Ascending aorta (tissue), 2 donors: ENCODE measurements around the gene M1AP. TPM values are rescaled to one million over a fixed set of nuclear protein-coding genes. Genes with fewer than 3 reads are reported as not detected.

Experiments used
- DNase-seq, 2 donors: peaks; one replicate each; pipeline ENCODE4 v3.0.0-alpha.2; 2019; ENCODE audit warnings: low spot score in 2 of 2
- H3K27ac ChIP-seq, 2 donors: fragments of 200-600 bp; sonication (generic); one replicate each; pipeline ENCODE4 v1.5.1; 2016 to 2017; ENCODE audit warnings: mild to moderate bottlenecking in 1 of 2
- H3K27me3 ChIP-seq: fragments of 200-600 bp; sonication (generic); one replicate; pipeline ENCODE4 v1.5.1; 2017
- H3K36me3 ChIP-seq, 2 donors: fragments of 200-600 bp; sonication (generic); one replicate each; pipeline ENCODE4 v1.5.1; 2016
- H3K4me1 ChIP-seq, 2 donors: fragments of 200-600 bp; sonication (generic); one replicate each; pipeline ENCODE4 v1.5.1; 2016 to 2017; ENCODE audit warnings: mild to moderate bottlenecking in 1 of 2
- H3K4me3 ChIP-seq, 2 donors: fragments of 200-600 bp; sonication (generic); one replicate each; pipeline ENCODE4 v1.5.1; 2016 to 2017; ENCODE audit warnings: mild to moderate bottlenecking in 1 of 2
- H3K9me3 ChIP-seq, 2 donors: fragments of 200-600 bp; sonication (generic); one replicate each; pipeline ENCODE4 v1.5.1; 2016
- intact Hi-C: fragments of 100-400 bp; cut with DNase I; formaldehyde crosslinking; loops from one replicate; pipeline ENCODE4 v1.15.1; 2023
- total RNA-seq: library from RNA; depleted of rRNA; stranded (reverse); fragments of >200 nt; gene quantifications from one replicate; pipeline ENCODE4 v1.1.0, GENCODE V29; 2016
- TF ChIP-seq, protein P1 (sequence below), 3 experiments: fragments of 200-600 bp in 2 of 3; fragments of 450-650 bp in 1 of 3; sonication (generic) in 2 of 3; IDR thresholded peaks; one replicate each; pipeline ENCODE4 v1.5.1; 2016 to 2019; ENCODE audit warnings: antibody characterized with exemption in 3 of 3, mild to moderate bottlenecking in 1 of 3, moderate library complexity in 1 of 3

The M1AP gene
- total RNA-seq, 1 donor from 2014 or later, result not detected

DNA sequence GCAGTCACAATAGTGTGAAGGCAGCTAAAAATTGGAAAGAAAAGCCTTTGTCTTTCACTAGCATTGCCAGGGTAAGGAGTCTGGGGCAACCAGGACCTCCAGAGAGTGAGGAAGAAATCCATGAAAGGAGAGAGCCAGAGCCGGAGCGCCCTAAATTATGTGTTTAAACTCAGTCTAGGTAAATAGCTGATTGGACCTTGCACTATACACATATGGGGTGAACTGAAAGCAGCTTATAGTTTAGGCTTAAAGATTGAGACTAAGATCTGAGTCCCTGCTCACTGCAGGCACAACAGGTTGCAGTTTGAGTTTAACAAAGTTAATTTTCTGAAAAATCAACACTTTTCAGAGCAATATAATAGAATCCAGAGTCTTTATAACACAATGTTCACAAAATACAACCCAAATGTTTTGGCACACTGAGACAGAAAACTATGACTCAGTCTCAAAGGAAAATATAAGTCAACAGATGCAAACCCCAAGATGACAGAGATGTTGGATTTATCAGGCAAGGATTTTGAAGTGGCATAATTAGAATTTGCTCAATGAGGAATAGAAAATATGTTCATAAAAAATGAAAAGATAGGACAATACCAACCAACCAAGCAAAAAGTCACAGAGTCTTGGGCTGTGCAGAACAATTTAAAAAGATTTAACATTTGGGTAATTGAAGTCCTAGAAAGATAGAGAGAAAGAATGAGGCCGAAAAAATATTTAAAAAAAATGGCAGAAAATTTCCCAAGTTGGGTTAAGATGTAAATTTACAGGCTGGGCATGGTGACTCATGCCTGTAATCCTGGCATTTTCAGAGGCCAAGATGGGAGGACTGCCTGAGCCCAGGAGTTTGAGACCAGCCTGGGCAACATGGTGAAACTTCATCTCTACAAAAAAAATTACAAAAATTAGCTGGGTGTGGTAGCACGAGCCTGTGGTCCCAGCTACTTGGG lies 54.0 kb downstream of the M1AP start:
- Histone ChIP-seq H3K4me1 (no peaks in the 10 kb centered on the region), H3K27ac (no peak overlapping the region), H3K27me3 (peaks cover 5% of the 10 kb centered on the region), H3K36me3 (no peaks in the 10 kb centered on the region), H3K9me3 (no peaks in the 10 kb centered on the region), H3K4me3 (no peak overlapping the region)
- DNase-seq, result no peak
- intact Hi-C loops, result no loop called here
- TF ChIP-seq, protein P1, sequence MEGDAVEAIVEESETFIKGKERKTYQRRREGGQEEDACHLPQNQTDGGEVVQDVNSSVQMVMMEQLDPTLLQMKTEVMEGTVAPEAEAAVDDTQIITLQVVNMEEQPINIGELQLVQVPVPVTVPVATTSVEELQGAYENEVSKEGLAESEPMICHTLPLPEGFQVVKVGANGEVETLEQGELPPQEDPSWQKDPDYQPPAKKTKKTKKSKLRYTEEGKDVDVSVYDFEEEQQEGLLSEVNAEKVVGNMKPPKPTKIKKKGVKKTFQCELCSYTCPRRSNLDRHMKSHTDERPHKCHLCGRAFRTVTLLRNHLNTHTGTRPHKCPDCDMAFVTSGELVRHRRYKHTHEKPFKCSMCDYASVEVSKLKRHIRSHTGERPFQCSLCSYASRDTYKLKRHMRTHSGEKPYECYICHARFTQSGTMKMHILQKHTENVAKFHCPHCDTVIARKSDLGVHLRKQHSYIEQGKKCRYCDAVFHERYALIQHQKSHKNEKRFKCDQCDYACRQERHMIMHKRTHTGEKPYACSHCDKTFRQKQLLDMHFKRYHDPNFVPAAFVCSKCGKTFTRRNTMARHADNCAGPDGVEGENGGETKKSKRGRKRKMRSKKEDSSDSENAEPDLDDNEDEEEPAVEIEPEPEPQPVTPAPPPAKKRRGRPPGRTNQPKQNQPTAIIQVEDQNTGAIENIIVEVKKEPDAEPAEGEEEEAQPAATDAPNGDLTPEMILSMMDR (IDR thresholded peaks at IDR 0.05), result no peak

DNA sequence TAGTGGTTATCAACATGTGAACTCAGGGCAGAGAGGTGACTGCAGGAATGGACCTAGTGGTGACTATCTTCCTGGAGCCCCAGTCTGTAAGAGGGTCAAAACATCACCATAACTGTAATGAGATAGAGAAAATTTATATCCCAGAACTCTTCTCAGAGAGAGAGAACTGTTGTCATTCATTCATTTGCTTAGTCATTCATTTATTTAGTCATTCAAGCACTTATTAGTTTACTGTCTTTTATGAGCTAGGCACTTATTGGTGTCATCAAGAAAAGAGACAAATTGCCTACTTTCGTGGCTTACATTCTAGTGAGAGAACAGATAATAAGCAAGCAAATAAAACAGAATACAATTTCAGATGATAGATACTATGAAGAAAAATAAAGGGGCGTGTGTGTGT lies 59.5 kb downstream of the M1AP start:
- Histone ChIP-seq H3K9me3 (no peaks in the 10 kb centered on the region), H3K27ac (no peak overlapping the region), H3K27me3 (no peaks in the 10 kb centered on the region), H3K36me3 (no peaks in the 10 kb centered on the region), H3K4me1 (peaks cover 0 to 13% of the 10 kb centered on the region in 2 donors), H3K4me3 (no peak overlapping the region)
- intact Hi-C loops, result no loop called here
- no peak for DNase-seq
- TF ChIP-seq, protein P1 (IDR thresholded peaks at IDR 0.05), result no peak

DNA sequence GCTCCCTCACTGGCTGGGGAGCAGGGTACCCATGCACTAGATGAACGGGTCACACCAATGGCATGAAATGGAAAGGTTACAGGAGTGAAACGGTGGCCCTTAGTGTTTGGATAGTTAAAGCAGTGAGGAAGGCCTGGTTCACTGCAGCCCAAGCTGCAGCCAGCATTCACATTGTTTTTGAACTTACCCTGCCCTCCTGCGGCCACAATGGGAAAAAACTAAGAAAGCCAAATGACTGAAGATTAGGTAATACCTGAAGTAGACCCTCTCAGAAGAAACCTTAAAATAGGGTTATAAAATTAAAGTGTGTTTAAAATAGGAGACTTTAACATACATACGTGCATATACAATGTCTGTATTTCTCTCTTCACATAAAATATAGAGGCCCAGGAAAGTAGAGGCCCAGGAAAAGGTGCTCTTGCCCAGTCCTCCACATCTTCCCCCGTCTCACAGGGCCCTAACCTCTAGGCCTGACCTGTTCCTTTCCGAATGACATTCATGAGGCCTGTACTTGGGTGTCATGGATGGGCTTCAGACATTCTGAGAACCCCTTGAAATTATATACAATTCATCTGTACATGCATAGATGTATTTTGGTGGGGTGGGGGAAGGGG lies 60.4 kb downstream of the M1AP start:
- H3K27me3 ChIP-seq, result no peaks in the 10 kb centered on the region
- intact Hi-C loops, result loop anchor here (1.0 kb wide), 2 partner anchors 57 to 104 kb away; partner anchors contain the start of gene TTC31
- DNase-seq, result peak in 1 of 2 donors; percentile 84
- H3K4me3 ChIP-seq, result no peak overlapping the region
- no peaks in the 10 kb centered on the region for H3K36me3 ChIP-seq
- no peaks in the 10 kb centered on the region for H3K9me3 ChIP-seq
- TF ChIP-seq, protein P1 (IDR thresholded peaks at IDR 0.05), result peak; percentile 63 to 71 (median 65)
- peaks cover 0 to 19% of the 10 kb centered on the region in 2 donors for H3K4me1 ChIP-seq
- no peak overlapping the region for H3K27ac ChIP-seq

DNA sequence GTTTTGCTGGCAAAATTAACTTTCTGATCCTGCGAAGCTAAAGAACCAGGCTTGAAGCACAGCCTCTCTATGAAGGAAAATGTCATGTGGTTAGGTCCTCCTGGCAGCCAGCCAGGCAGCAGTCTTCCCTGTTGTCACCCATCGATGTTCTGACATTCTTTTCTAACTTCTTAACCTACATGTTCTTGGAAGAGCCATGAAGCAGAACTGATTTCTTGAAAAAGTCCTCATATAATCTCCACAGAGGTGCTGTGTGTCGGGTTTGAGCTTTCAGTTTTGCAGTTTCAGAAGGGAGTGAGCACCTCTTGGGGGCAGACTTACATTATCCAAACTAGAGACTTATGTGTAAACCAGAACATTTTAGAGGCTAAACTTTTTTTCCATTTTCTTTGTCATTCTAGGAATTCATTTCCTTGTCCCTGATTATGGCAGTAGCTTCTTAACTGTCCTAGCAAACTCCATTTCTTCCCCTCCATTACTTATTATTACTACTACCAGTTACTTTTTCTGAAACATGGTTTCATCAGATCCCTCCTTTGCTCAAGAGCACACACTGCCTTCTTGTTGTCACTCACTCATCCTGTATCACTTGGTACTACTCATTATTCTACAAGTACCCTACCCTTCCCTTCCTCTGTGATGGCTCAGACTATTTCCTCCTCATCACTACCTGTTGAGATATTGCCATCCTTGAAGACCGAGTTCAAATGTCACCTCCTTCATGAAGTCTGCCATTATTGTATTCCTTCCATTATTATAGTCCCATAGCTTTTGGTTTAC lies 62.5 kb downstream of the M1AP start:
- no peaks in the 10 kb centered on the region for H3K36me3 ChIP-seq
- no peak for DNase-seq
- H3K27me3 ChIP-seq, result no peaks in the 10 kb centered on the region
- intact Hi-C loops, result loop anchor here (2.0 kb wide), 1 partner anchor 31 kb away; the partner anchor contains the start of gene DOK1
- no peak overlapping the region for H3K27ac ChIP-seq
- no peak overlapping the region for H3K4me3 ChIP-seq
- TF ChIP-seq, protein P1 (IDR thresholded peaks at IDR 0.05), result no peak
- H3K9me3 ChIP-seq, result no peaks in the 10 kb centered on the region
- H3K4me1 ChIP-seq, result peaks cover 0 to 19% of the 10 kb centered on the region in 2 donors

DNA sequence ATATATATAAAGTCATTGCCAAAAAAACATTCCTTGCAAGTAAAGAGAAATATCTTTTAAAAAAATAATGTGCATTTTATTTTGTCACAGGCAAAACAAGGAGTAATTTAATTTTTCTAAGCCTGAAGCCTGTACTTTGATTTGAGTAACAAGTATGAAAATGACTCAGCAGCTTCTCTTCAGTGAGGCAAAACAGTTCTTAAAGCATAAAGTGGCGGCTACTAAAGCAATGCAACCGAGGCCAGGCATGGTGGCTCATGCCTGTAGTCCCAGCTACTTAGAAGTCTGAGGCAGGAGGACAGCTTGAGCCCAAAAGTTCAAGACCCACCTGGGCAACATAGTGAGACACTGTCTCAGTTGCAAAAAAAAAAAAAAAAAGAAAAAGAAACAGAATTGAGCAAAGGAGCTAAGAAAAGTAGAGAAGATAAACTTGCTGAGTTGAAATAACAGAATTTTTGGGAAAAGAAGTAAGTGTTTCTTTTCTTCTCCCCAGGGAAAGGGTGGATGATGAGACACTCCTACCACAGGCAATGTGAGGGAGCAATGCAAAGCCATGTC lies 64.0 kb downstream of the M1AP start:
- no peak for DNase-seq
- Histone ChIP-seq H3K4me1 (peaks cover 0 to 19% of the 10 kb centered on the region in 2 donors), H3K27me3 (no peaks in the 10 kb centered on the region), H3K9me3 (no peaks in the 10 kb centered on the region), H3K4me3 (no peak overlapping the region), H3K27ac (no peak overlapping the region), H3K36me3 (no peaks in the 10 kb centered on the region)
- TF ChIP-seq, protein P1 (IDR thresholded peaks at IDR 0.05), result no peak
- intact Hi-C loops, result loop anchor here (2.0 kb wide), 1 partner anchor 29 kb away; the partner anchor contains the start of gene DOK1
